ENCODE data around the gene TEX13A. TPM values are rescaled to one million over a fixed set of nuclear protein-coding genes. Genes with fewer than 3 reads are reported as not detected.
"Not testable (repeated sequence)": the region's sequence is repeated elsewhere in the genome, so short reads cannot be mapped to it uniquely, and the experiment has no call there.

The TEX13A gene, protein sequence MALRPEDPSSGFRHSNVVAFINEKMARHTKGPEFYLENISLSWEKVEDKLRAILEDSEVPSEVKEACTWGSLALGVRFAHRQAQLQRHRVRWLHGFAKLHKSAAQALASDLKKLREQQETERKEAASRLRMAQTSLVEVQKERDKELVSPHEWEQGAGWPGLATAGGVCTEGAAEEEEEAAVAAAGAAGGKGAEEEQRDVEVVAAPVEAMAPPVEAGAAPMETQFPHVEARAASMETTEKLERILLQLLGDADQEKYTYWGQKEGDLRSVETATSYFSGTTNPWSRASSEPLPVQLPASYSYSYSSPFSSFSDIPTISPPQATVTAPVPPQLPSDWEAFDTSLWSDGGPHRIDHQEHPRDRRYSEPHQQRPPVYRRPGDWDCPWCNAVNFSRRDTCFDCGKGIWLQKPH
- total RNA-seq: not detected
- polyA plus RNA-seq: not detected

DNA sequence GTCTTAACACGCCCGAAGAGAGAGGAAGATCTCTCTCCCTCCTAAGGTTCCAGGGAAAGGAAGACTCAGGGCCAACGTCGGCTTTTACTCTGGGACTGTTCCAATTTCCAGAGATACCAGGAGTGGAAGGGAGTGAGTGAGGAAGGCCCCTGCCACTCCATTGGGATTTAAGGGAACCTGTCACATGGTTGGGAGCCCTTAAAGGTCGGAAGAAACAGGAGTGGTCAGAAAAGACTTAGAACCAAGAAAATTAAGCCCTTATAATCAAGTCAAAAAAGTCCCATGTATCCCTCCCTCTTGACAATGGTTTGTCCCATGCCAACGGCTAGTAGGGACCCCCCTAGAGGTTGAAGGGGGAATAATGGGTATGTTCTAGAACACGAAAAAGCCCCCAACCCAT lies at the start of gene TEX13A:
TEX13A (minus strand) TSS at position 59 of the 400 bp plus-strand sequence. CDS start 297 bp downstream, outside the sequence.
- 89% methylated on average over 7 of the region's 7 CpGs for WGBS
- Histone ChIP-seq H3K36me3 (ENCODE audit: insufficient read depth) (no peaks in the 10 kb centered on the region), H3K27ac (ENCODE audit: low read depth) (no peak within 1 kb of the TSS), H3K4me1 (ENCODE audit: insufficient read depth) (no peaks in the 10 kb centered on the region), H3K4me3 (ENCODE audit: low read depth, low read length) (no peak within 1 kb of the TSS)
- no peak for DNase-seq (ENCODE audit: extremely low spot score)

DNA sequence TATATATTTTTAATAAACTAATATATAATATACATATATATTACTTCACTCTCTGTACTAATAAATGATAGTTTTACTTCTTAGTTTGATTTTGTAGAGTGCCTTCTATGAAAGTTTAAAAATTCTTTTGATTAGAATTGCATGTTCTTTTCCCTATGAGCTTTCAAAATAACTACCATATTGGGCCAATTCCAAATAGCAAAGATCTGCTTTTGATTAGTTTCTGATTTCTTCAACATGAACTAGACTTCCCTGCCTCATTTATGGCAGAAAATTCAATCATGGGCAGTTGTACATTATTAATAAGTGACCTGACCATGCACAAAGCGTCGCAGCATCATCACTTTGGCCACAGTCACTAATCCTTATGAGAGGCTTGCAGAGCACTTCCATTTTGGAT lies 48.9 kb upstream of the TEX13A start:
- no peaks in the 10 kb centered on the region for H3K4me1 ChIP-seq (ENCODE audit: insufficient read depth)
- 95% methylated on average over 2 of the region's 2 CpGs for WGBS
- no peak for DNase-seq (ENCODE audit: extremely low spot score)
- no peak overlapping the region for H3K4me3 ChIP-seq (ENCODE audit: low read depth, low read length)
- no peak overlapping the region for H3K27ac ChIP-seq (ENCODE audit: low read depth)
- no peaks in the 10 kb centered on the region for H3K36me3 ChIP-seq (ENCODE audit: insufficient read depth)

DNA sequence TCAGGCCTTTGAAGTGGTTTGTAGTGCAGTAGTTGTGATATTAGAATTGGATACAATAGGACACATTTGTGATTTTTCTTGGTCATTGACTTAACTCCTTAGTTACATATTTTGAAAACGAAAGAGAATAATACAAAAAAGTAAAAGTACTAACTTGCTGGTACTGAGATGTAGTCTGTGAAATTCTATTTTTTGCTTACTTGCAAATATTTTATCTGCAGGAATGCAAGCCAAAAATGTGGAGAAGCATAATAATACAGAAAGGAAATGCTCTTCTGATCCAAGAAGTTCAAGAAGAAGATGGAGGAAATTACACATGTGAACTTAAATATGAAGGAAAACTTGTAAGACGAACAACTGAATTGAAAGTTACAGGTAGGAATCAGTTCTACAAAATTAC lies 46.7 kb upstream of the TEX13A start:
- no peaks in the 10 kb centered on the region for H3K36me3 ChIP-seq (ENCODE audit: insufficient read depth)
- H3K4me3 ChIP-seq (ENCODE audit: low read depth, low read length): no peak overlapping the region
- no peaks in the 10 kb centered on the region for H3K4me1 ChIP-seq (ENCODE audit: insufficient read depth)
- no peak overlapping the region for H3K27ac ChIP-seq (ENCODE audit: low read depth)
- DNase-seq (ENCODE audit: extremely low spot score): no peak
- 85% methylated on average over 2 of the region's 2 CpGs for WGBS

DNA sequence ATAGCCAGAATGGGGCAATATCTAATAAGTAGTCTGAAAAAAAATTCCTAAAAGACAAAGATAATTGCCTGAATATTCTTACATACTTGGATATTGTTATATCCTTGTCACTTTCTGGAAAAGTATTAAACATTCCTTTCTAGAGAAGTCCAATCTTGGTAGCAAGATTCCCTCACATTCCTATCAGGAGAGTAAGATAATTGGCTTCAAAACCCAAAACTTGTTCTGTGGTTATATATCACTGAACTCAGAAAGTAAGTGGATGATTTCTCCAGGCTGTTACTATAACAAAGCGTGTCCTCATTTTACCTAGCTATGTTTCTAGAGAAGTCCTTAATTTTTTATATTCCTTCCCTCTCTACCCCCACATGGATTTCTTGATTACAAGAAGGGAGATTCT lies 46.0 kb upstream of the TEX13A start:
- 69% methylated on average over 1 of the region's 1 CpG for WGBS
- no peak for DNase-seq (ENCODE audit: extremely low spot score)
- no peak overlapping the region for H3K4me3 ChIP-seq (ENCODE audit: low read depth, low read length)
- H3K27ac ChIP-seq (ENCODE audit: low read depth): no peak overlapping the region
- H3K36me3 ChIP-seq (ENCODE audit: insufficient read depth): no peaks in the 10 kb centered on the region
- H3K4me1 ChIP-seq (ENCODE audit: insufficient read depth): no peaks in the 10 kb centered on the region

DNA sequence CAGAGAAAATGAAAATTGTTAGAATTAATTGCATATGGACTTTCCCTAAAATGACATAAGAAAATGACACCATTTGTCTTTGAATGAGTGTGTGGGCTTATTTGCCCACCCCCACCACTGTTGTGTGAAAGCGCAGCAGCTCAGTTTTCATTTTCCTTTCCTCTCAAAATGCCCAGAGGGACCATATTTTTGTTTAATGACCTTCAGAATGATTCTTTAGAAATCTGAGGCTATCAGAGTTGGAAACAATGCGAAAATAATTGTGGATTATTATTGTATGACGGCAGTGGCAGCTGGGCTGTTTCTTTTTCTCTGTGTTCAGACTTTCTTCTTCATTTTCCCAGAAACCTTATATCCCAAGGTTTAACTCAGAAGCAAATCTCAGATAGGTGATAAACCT lies 44.6 kb upstream of the TEX13A start:
- H3K4me1 ChIP-seq (ENCODE audit: insufficient read depth): no peaks in the 10 kb centered on the region
- peak; percentile 4 for DNase-seq (ENCODE audit: extremely low spot score)
- 67% methylated on average over 3 of the region's 3 CpGs for WGBS
- no peak overlapping the region for H3K4me3 ChIP-seq (ENCODE audit: low read depth, low read length)
- H3K27ac ChIP-seq (ENCODE audit: low read depth): no peak overlapping the region
- no peaks in the 10 kb centered on the region for H3K36me3 ChIP-seq (ENCODE audit: insufficient read depth)

DNA sequence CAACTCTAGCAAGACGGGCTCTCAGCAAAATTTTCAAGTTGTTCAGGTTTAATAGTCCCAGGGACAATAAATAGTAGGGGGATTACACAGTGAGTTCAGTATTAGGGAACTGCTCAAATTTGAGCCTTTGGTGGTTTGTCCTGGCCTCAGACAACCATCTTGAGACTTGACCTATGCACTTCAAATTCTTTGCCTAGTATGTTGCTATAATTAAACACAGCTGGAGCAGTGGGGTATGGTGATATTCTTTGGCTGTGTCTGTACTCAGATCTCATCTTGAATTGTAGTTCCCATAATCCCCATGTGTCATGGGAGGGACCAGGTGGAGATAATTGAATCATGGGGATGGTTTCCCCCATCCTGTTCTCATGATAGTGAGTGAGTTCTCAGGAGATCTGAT lies 43.3 kb upstream of the TEX13A start:
- Histone ChIP-seq H3K36me3 (ENCODE audit: insufficient read depth) (no peaks in the 10 kb centered on the region), H3K27ac (ENCODE audit: low read depth) (no peak overlapping the region), H3K4me3 (ENCODE audit: low read depth, low read length) (no peak overlapping the region), H3K4me1 (ENCODE audit: insufficient read depth) (no peaks in the 10 kb centered on the region)
- no peak for DNase-seq (ENCODE audit: extremely low spot score)
- 92% methylated on average over 1 of the region's 1 CpG for WGBS

DNA sequence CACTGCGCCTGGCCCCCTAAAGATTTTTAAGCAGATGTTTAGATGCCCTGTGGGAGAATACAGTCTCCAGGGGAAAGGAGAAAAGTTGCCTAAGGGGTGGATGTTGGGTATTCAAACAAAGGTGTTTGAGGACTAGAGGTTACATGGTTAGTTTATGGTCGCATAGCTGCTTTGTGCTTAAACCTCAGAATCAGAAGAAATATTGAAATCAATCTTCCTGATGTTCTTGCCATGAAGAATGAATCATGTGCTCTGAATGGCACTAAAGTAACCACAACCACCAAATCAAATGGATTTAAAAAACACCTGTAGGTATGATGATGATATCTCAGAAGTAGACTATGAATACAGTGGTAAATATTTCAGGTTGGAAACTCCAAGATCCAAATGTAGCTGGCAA lies 42.7 kb upstream of the TEX13A start:
- Histone ChIP-seq H3K36me3 (ENCODE audit: insufficient read depth) (no peaks in the 10 kb centered on the region), H3K4me3 (ENCODE audit: low read depth, low read length) (no peak overlapping the region), H3K4me1 (ENCODE audit: insufficient read depth) (no peaks in the 10 kb centered on the region), H3K27ac (ENCODE audit: low read depth) (no peak overlapping the region)
- DNase-seq (ENCODE audit: extremely low spot score): no peak
- WGBS: 95% methylated on average over 2 of the region's 2 CpGs

DNA sequence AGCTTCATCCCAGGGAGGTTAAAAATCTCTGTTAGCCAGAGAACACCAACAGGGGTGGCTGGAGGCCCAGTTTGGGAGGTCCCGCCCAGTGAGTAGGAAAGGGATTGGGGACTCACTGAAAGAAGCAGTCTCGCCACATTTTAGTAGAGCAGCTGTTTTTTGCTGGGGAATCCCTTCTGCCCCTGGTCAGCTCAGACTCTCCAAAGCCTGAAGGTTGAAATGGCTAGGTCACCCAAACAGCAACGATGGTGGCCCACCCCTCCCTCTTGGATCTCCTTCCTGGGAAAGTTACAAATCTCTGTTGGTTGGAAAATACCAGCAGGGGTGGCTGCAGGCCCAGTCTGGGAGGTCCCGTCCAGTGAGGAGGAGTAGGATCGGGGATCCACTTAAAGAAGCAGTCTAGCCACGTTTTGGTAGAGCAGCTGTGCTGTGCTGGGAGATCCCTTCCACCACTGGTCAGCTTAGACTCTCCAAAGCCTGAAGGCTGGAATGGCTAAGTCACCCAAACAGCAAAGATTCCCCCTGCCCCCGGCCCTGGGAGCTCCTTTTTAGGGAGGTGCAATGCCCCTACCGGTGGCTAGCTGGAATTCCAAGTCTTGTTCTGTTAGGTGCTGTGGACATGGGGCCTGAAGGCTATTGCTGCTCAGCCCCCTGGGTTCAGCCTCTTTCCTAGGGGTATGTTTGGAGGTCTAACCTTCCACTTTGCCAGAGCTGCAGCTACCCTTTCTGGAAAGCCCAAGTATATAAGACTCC lies 40.0 kb upstream of the TEX13A start:
- H3K36me3 ChIP-seq (ENCODE audit: insufficient read depth): no peaks in the 10 kb centered on the region
- DNase-seq (ENCODE audit: extremely low spot score): no peak
- no peak overlapping the region for H3K4me3 ChIP-seq (ENCODE audit: low read depth, low read length)
- WGBS: 75% methylated on average over 8 of the region's 8 CpGs
- no peaks in the 10 kb centered on the region for H3K4me1 ChIP-seq (ENCODE audit: insufficient read depth)
- H3K27ac ChIP-seq (ENCODE audit: low read depth): no peak overlapping the region

DNA sequence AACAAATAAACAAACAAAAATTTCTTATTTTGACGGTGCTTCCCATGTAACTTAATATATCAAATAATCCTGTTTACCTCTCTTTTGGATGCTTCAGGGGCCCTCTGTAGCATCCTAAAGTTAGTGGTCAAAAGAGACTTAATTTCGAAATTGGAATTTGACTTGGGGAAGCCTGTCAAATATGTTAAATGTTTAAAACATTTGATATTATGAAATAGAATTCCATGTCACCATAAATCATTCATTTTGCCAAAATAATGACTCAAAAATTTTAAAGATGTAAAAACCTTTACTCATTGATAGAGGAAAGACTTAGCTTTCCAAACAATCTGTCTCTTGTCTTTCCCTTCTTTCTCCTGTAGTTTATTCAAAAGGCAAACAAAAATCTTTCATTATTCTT lies 20.6 kb upstream of the TEX13A start:
- Histone ChIP-seq H3K27ac (ENCODE audit: low read depth) (no peak overlapping the region), H3K4me3 (ENCODE audit: low read depth, low read length) (no peak overlapping the region), H3K36me3 (ENCODE audit: insufficient read depth) (no peaks in the 10 kb centered on the region), H3K4me1 (ENCODE audit: insufficient read depth) (no peaks in the 10 kb centered on the region)
- WGBS: 85% methylated on average over 2 of the region's 2 CpGs
- DNase-seq (ENCODE audit: extremely low spot score): no peak

DNA sequence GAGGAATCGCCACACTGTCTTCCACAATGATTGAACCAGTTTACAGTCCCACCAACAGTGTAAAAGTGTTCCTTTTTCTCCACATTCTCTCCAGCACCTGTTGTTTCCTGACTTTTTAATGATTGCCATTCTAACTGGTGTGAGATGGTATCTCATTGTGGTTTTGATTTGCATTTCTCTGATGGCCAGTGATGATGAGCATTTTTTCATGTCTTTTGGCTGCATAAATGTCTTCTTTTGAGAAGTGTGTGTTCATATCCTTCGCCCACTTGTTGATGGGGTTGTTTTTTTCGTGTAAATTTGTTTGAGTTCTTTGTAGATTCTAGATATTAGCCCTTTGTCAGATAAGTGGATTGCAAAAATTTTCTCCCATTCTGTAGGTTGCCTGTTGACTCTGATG lies 16.9 kb upstream of the TEX13A start:
- not testable (repeated sequence) for DNase-seq (ENCODE audit: extremely low spot score); H3K4me1 ChIP-seq (ENCODE audit: insufficient read depth); H3K27ac ChIP-seq (ENCODE audit: low read depth); H3K36me3 ChIP-seq (ENCODE audit: insufficient read depth); H3K4me3 ChIP-seq (ENCODE audit: low read depth, low read length)
- 89% methylated on average over 3 of the region's 3 CpGs for WGBS

DNA sequence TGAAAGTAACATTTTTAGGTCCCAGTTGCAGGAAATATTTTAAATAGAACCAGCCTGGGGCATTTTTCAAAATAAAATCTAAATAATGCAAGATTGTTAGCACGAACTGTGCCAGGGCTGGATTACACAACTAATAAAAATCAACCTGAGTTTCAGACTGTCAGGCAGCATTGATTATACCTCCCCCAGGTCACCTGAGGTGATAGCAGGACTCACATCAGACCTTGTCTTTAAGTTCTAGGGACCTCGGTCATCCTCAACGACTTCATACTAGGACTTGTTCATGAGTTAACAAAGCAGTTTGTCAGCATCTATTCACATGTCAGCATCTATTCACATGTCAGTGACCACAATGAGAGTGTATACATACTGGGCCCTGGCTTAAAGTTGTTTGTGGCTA lies 8.7 kb upstream of the TEX13A start:
- Histone ChIP-seq H3K4me1 (ENCODE audit: insufficient read depth) (no peaks in the 10 kb centered on the region), H3K27ac (ENCODE audit: low read depth) (no peak overlapping the region), H3K4me3 (ENCODE audit: low read depth, low read length) (no peak overlapping the region), H3K36me3 (ENCODE audit: insufficient read depth) (no peaks in the 10 kb centered on the region)
- no peak for DNase-seq (ENCODE audit: extremely low spot score)
- 79% methylated on average over 3 of the region's 3 CpGs for WGBS

DNA sequence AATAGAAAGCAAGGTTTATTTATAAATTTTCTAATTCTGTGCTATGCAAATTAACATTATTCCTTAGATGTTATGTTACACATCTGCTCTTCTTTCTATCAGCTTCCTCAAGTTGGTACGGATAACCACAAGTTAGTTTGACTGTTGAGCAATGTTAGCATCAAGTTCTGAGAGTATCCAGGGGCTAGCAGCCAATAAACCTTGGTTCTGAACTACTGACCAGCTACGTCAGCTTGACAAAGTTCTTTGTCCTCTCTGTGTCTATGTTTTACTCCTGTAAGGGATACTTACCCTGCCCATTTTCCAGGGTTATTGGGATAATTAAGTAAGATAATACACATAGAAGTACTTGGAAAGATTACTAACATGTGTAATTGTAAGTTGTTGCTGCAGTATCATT lies 8.1 kb upstream of the TEX13A start:
- no peak overlapping the region for H3K4me3 ChIP-seq (ENCODE audit: low read depth, low read length)
- H3K27ac ChIP-seq (ENCODE audit: low read depth): no peak overlapping the region
- no peaks in the 10 kb centered on the region for H3K4me1 ChIP-seq (ENCODE audit: insufficient read depth)
- DNase-seq (ENCODE audit: extremely low spot score): no peak
- no peaks in the 10 kb centered on the region for H3K36me3 ChIP-seq (ENCODE audit: insufficient read depth)
- 68% methylated on average over 2 of the region's 2 CpGs for WGBS

DNA sequence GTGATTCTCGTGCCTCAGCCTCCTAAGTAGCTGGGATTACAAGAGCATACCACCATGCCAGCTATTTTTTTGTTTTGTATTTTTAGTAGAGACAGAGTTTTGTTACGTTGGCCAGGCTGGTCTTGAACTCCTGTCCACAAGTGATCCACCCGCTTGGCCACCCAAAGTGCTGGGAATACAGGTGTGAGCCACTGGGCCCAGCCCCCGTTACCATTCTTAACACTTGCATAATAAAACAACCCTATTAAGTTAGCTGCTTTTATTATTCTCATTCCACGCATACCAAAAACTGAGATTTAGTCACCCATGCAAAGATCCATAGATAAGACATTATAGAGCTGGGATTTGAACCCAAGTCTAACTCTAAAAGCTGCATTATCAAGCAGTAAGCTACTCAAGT lies 6.0 kb upstream of the TEX13A start:
- no peak overlapping the region for H3K4me3 ChIP-seq (ENCODE audit: low read depth, low read length)
- H3K36me3 ChIP-seq (ENCODE audit: insufficient read depth): no peaks in the 10 kb centered on the region
- no peak for DNase-seq (ENCODE audit: extremely low spot score)
- no peak overlapping the region for H3K27ac ChIP-seq (ENCODE audit: low read depth)
- no peaks in the 10 kb centered on the region for H3K4me1 ChIP-seq (ENCODE audit: insufficient read depth)
- WGBS: 79% methylated on average over 5 of the region's 5 CpGs

DNA sequence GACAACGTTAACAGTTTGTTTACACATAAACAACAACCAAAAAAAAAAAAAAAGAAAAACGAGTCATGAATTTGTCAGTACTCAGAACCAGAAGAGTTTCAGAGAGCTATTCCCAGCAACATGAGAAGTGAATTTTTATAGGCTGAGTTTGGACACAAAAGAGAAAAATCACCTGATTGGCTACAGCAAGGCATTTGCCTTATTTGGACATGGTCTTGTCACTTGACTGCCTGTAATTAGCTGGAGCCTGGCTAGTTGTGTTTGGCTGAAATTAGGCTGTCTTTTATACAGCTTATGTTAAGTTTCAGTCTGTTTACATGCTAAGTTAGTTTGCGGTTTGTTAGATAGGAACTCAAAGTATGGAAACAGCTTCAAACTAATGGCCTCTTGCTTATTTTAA lies 880 bp upstream of the TEX13A start:
- DNase-seq (ENCODE audit: extremely low spot score): no peak
- 69% methylated on average over 3 of the region's 3 CpGs for WGBS
- Histone ChIP-seq H3K4me1 (ENCODE audit: insufficient read depth) (no peaks in the 10 kb centered on the region), H3K36me3 (ENCODE audit: insufficient read depth) (no peaks in the 10 kb centered on the region), H3K27ac (ENCODE audit: low read depth) (no peak overlapping the region), H3K4me3 (ENCODE audit: low read depth, low read length) (no peak overlapping the region)

Data from urinary bladder (tissue), 4 donors.